ENCODE results near the gene TYROBP. TPM values are rescaled to one million over a fixed set of nuclear protein-coding genes. Genes with fewer than 3 reads are reported as not detected.

The TYROBP gene
- total RNA-seq, 1 donor from 2014 or later, result 31.5 TPM

GRCh38 chr19:35939307-35940077 lies 31.4 kb upstream of the TYROBP start:
- Histone ChIP-seq H3K36me3 (peaks cover 11 to 26% of the 10 kb centered on the region in 2 donors), H3K27ac (no peak overlapping the region), H3K4me3 (no peak overlapping the region), H3K27me3 (no peaks in the 10 kb centered on the region), H3K9me3 (no peaks in the 10 kb centered on the region), H3K4me1 (peaks cover 7 to 12% of the 10 kb centered on the region in 2 donors)
- intact Hi-C loops (cut with DNase I), result loop anchor here (10.0 kb wide), 1 partner anchor 815 kb away; no protein-coding TSS in a partner anchor
- DNase-seq (ENCODE audit: low spot score in 2 of 2), result no peak
- TF ChIP-seq CTCF (IDR thresholded peaks at IDR 0.05), result no peak

- no peak for TF ChIP-seq CTCF (IDR thresholded peaks at IDR 0.05)
- intact Hi-C loops (cut with DNase I), result loop anchor here (10.0 kb wide), 1 partner anchor 814 kb away; no protein-coding TSS in a partner anchor
- H3K27ac ChIP-seq, result no peak overlapping the region
Observed at GRCh38 chr19:35938282-35939224, 30.5 kb upstream of the TYROBP start.

GRCh38 chr19:35937345-35938281 lies 29.5 kb upstream of the TYROBP start:
- H3K4me3 ChIP-seq, result peak overlapping the region; percentile 73 to 84
- peaks cover 8 to 23% of the 10 kb centered on the region in 2 donors for H3K36me3 ChIP-seq
- no peaks in the 10 kb centered on the region for H3K27me3 ChIP-seq
- peak overlapping the region; percentile 79 to 89 for H3K27ac ChIP-seq
- DNase-seq (ENCODE audit: low spot score in 2 of 2), result no peak
- no peaks in the 10 kb centered on the region for H3K9me3 ChIP-seq
- intact Hi-C loops (cut with DNase I), result loop anchor here (2.0 to 10.0 kb wide), 2 partner anchors 245 to 813 kb away; no protein-coding TSS in a partner anchor
- H3K4me1 ChIP-seq, result peaks cover 7 to 12% of the 10 kb centered on the region in 2 donors
- TF ChIP-seq CTCF (IDR thresholded peaks at IDR 0.05), result no peak

More at GRCh38 chr19:35938282-35939224, 30.5 kb upstream of the TYROBP start:
- Histone ChIP-seq H3K4me1 (peaks cover 7 to 12% of the 10 kb centered on the region in 2 donors), H3K36me3 (peaks cover 8 to 24% of the 10 kb centered on the region in 2 donors), H3K9me3 (no peaks in the 10 kb centered on the region), H3K4me3 (peak overlapping the region; percentile 73 to 84), H3K27me3 (no peaks in the 10 kb centered on the region)
- no peak for DNase-seq (ENCODE audit: low spot score in 2 of 2)

GRCh38 chr19:35936738-35937268 lies 28.7 kb upstream of the TYROBP start:
- Histone ChIP-seq H3K36me3 (peaks cover 8 to 16% of the 10 kb centered on the region in 2 donors), H3K27ac (peak overlapping the region; percentile 79 to 89), H3K27me3 (no peaks in the 10 kb centered on the region), H3K4me3 (peak overlapping the region; percentile 73 to 84), H3K4me1 (peaks cover 7 to 12% of the 10 kb centered on the region in 2 donors), H3K9me3 (no peaks in the 10 kb centered on the region)
- intact Hi-C loops (cut with DNase I), result loop anchor here (2.0 to 10.0 kb wide), 2 partner anchors 244 to 812 kb away; no protein-coding TSS in a partner anchor
- no peak for DNase-seq (ENCODE audit: low spot score in 2 of 2)
- no peak for TF ChIP-seq CTCF (IDR thresholded peaks at IDR 0.05)
